ENCODE results near the gene CHST5.
"Not testable (repeated sequence)": the region's sequence is repeated elsewhere in the genome, so short reads cannot be mapped to it uniquely, and the experiment has no call there.

DNA sequence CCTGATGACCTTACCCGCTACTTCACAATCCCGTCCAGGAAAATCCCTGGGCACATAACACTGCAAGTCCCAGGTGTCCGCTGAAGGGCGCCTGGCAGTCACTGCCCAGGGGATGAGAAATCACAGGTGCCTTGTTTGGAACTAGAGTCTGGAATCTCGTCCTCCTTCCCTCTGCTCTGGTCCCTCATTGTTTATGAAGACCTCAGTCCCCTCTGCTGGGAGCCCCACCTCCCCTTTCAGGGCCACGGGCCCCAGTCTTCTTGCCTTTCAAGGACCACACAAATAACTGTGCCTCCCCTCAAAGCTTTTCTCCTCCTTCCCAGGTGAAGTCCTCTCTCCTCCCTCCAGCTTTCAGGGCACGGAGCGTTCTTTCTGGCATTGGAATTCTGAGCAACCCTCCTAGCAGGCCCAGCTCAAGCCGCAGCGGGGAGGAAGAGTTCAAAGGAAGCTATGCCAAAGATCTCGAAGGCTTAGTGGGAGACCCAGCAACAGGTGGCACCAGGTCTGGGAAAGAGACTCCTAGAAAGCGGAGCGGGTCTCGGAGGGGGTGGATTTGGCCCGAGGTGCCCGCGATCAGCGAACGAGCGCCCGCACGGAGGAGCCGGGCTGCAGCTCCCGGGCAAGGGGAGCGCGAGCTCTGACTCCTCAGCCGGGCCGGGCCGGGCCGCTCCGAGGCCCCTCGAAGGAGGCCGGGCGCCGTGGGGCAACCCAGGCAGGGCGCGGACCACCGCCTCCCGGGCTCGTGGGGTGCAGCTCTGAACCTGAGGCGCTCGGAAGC lies 19.5 kb downstream of the CHST5 start:
- not testable (repeated sequence) for TF ChIP-seq CTCF (conservative IDR thresholded peaks at IDR 0.05; ENCODE audit: low read depth, low read length); EZH2 (IDR thresholded peaks at IDR 0.05; ENCODE audit: borderline replicate concordance, low read depth, low read length, poor library complexity, severe bottlenecking)
